BE2C (cell line): ENCODE data around the gene ZNF787.

ENCODE experiments used
- DNase-seq: peaks from one replicate; pipeline ENCODE4 v3.0.0-alpha.2; 2020
- H3K27me3 ChIP-seq: fragments of 250-450 bp; sonication (Bioruptor Pico); 2 replicates; pipeline ENCODE4 v1.5.1; 2020; ENCODE audit warnings: mild to moderate bottlenecking
- H3K36me3 ChIP-seq: fragments of 250-450 bp; sonication (Bioruptor Pico); 2 replicates; pipeline ENCODE4 v1.5.1; 2020; ENCODE audit warnings: mild to moderate bottlenecking
- H3K4me1 ChIP-seq: fragments of 250-450 bp; sonication (Bioruptor Pico); 2 replicates; pipeline ENCODE4 v1.5.1; 2020
- H3K4me3 ChIP-seq: 2 replicates; pipeline ENCODE4 v1.5.1; 2011; ENCODE audit warnings: low read depth, low read length
- H3K9me3 ChIP-seq: fragments of 250-450 bp; sonication (Bioruptor Pico); 2 replicates; pipeline ENCODE4 v1.5.1; 2020
- TF ChIP-seq, protein P1 (sequence below): IDR thresholded peaks from 2 replicates; pipeline ENCODE4 v1.5.1; 2012; ENCODE audit warnings: mild to moderate bottlenecking, low read depth, low read length

ZNF787 gene

DNA sequence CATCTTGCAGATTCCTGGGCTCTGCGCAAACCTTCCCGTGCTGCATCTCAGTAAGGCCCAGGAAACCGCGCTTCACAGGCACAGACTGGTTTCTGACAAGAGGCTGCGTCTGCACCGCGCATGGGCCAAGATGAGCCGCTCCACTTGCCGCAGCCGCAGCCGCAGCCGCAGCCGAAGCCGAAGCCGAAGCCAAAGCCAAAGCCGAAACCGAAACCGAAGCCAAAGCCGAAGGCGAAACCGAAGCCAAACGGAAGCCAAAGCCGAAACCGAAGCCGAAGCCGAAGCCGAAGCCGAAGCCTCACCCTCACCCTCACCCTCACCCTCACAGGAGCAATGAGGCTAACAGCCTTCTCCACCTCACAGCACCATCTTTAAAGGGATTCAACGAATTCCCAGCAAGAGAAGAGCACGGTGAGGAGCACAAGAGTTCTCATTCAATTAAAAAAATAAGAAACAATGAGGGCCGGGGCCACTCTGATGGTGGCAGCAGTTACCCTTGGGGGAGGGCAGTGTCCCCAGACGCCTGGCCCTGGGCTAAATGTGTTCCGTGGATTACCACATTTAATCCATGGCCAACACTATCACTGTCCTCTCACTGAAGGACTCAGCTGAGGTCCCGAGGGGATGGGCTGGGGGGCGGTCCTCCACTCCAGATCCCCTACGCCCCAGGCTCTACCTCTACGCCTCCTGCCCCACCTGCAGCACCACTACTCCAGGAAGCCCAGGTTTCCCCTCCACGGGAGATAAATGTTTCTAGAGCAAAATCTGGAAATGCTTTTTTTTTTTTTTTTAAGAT, 29.1 kb downstream of the ZNF787 start:
- DNase-seq, result no peak
- Histone ChIP-seq H3K27me3 (no peaks in the 10 kb centered on the region), H3K4me3 (no peak overlapping the region), H3K36me3 (peaks cover 24% of the 10 kb centered on the region), H3K9me3 (no peaks in the 10 kb centered on the region), H3K4me1 (no peaks in the 10 kb centered on the region)
- TF ChIP-seq, protein P1, sequence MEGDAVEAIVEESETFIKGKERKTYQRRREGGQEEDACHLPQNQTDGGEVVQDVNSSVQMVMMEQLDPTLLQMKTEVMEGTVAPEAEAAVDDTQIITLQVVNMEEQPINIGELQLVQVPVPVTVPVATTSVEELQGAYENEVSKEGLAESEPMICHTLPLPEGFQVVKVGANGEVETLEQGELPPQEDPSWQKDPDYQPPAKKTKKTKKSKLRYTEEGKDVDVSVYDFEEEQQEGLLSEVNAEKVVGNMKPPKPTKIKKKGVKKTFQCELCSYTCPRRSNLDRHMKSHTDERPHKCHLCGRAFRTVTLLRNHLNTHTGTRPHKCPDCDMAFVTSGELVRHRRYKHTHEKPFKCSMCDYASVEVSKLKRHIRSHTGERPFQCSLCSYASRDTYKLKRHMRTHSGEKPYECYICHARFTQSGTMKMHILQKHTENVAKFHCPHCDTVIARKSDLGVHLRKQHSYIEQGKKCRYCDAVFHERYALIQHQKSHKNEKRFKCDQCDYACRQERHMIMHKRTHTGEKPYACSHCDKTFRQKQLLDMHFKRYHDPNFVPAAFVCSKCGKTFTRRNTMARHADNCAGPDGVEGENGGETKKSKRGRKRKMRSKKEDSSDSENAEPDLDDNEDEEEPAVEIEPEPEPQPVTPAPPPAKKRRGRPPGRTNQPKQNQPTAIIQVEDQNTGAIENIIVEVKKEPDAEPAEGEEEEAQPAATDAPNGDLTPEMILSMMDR, result no peak

DNA sequence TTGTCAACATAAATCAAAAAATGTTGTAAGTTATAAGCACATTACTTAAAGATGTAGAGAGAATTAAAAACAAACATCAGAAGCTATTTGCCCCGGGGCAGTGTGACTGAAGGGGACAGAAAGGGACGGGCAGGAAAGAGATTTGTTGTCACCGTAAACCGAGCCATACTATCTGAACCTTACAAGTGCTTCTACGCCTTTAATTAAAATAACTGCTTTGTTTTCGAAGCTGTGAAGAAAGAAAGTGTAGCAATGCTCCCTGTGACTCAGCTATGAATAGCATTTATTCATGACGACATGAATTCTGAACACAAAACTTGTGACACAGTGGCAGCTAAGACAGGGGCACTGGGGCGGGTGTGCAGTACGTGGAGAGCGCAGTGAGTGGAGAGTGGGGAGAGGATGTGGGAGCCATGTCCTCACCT, 30.0 kb downstream of the ZNF787 start:
- H3K36me3 ChIP-seq, result peaks cover 24% of the 10 kb centered on the region
- no peak for DNase-seq
- H3K4me1 ChIP-seq, result no peaks in the 10 kb centered on the region
- TF ChIP-seq, protein P1, result no peak
- H3K9me3 ChIP-seq, result no peaks in the 10 kb centered on the region
- H3K4me3 ChIP-seq, result no peak overlapping the region
- no peaks in the 10 kb centered on the region for H3K27me3 ChIP-seq

DNA sequence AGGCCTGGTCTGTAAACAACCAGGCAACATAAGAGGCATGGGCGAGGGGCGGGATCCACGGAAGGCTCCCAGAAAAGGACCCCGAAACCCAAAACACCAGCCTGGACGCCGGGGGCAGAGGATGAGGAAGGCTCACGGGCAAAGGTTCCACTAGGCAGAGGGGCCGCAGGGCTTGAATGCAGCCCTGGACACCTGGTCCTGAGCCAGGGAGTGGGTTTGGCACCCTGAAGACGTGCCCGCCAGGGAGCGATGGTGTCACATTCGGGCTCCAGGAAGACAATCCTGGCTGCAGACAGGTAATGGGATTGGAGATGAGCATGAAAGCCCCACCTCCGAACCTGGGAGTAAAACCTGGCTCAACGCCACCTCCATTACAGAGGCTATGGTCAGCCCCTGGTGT, 31.8 kb downstream of the ZNF787 start:
- TF ChIP-seq, protein P1, result no peak
- no peak overlapping the region for H3K4me3 ChIP-seq
- DNase-seq, result no peak
- H3K36me3 ChIP-seq, result peaks cover 10% of the 10 kb centered on the region
- no peaks in the 10 kb centered on the region for H3K27me3 ChIP-seq
- no peaks in the 10 kb centered on the region for H3K9me3 ChIP-seq
- no peaks in the 10 kb centered on the region for H3K4me1 ChIP-seq

DNA sequence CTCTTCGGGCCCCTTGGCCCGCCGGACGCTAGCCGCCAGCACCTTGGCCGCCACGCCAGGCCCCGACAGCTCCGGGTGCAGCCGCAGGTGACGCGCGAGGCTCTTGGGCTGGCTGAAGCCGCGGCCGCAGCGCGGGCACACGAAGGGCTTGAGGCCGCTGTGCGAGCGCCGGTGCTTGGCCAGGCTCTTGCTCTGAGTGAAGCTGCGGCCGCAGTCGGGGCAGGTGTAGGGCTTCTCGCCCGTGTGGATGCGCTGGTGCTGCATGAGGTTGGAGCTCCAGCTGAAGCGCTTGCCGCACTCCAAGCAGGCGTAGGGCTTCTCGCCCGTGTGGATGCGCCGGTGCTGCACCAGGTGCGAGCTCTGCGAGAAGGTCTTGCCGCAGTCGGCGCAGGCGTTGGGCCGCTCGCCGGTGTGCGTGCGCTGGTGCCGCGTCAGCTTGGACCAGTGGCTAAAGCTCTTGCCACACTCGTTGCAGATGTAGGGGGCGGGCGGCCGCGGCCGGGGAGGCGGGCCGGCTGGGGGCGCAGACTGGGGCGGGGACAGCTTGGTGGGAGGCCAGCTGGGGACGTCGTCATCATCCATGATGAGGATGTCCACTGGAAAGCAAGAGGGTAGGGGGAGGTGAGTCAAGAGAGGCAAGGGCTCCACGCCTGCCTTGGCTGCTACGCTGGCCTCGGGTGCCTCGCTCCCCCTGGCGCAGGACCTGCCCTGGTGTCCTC, 32.4 kb downstream of the ZNF787 start:
- no peaks in the 10 kb centered on the region for H3K27me3 ChIP-seq
- no peaks in the 10 kb centered on the region for H3K9me3 ChIP-seq
- TF ChIP-seq, protein P1, result no peak
- H3K36me3 ChIP-seq, result peaks cover 8% of the 10 kb centered on the region
- no peaks in the 10 kb centered on the region for H3K4me1 ChIP-seq
- no peak for DNase-seq
- H3K4me3 ChIP-seq, result no peak overlapping the region

DNA sequence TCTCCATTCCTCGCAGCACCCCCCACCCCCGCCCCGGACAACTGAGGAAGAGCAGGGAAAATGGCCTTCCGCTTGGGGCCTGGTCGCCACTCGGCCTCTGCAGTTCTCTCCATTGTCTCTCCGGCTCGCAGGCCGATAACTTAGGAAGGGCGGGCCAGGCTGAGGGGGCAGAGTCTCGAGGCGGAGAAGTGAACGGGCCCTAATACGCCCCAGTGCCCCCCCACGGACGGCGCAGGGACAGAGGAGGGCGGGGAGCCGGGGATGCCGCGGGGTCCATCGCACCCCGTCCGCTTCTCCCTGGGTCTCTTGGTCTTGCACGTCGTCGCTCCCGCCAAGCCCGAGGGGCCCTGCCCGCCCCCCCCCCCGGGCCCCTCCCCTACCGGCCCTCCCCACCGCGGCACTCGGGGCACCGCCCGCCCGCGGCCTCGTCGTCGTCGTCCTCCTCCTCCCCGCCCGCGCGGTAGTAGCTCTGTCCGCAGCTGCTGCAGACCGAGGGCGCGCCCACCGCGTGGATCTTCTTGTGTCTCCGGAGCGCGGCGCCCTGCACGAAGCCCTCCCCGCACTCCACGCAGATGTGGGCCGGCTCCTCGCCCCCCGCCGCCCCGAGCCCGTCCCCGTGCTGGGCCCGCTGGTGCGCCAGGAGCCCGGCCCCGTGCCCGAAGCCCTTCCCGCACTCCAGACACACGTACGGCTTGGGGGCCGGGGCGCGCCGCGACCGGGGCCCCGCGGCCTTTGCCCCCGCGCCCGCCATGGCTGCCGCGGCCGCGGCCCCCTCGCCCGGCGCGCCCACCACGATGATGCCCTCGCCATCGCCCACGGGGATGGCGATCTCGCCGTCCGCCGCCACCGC, 33.2 kb downstream of the ZNF787 start:
- Histone ChIP-seq H3K27me3 (no peaks in the 10 kb centered on the region), H3K36me3 (peaks cover 4% of the 10 kb centered on the region), H3K4me3 (no peak overlapping the region), H3K9me3 (no peaks in the 10 kb centered on the region), H3K4me1 (no peaks in the 10 kb centered on the region)
- TF ChIP-seq, protein P1, result no peak
- no peak for DNase-seq
